Endothelial cell of umbilical vein (primary cell): ENCODE data around the gene SATB2. TPM values are rescaled to one million over a fixed set of nuclear protein-coding genes. Genes with fewer than 3 reads are reported as not detected.

Experiments used
- BruUV-seq: library from RNA; stranded (reverse); fragments of 400-500 nt; replicated peaks from 2 replicates; lab custom pipeline; 2021; lab: Mats Ljungman, UMichigan
- CTCF ChIA-PET: fragments of 300-600, 350-600 bp; sonication (Branson Sonifier 250); formaldehyde crosslinking; loops from one replicate; lab custom pipeline; 2021; ENCODE audit warnings: antibody characterized with exemption, inconsistent platforms; lab: Charles Lee
- POLR2A ChIA-PET: fragments of 300-600, 350-600 bp; sonication (Branson Sonifier 250); formaldehyde crosslinking; loops from one replicate; lab custom pipeline; 2021; ENCODE audit warnings: antibody characterized with exemption, inconsistent platforms; lab: Charles Lee
- DNase-seq: peaks from one replicate; pipeline ENCODE4 v3.0.0-alpha.2; 2011; ENCODE audit warnings: low read depth, low spot score
- FAIRE-seq: peaks from 2 replicates; lab custom pipeline; 2011; peaks lifted over from hg19 to GRCh38; lab: Jason Lieb, UNC
- H2AFZ ChIP-seq: 2 replicates; pipeline ENCODE4 v1.6.0; 2012; ENCODE audit warnings: low read depth, low read length, control low read depth, inconsistent platforms
- H3K27ac ChIP-seq: 2 replicates; pipeline ENCODE4 v1.5.1; 2011; ENCODE audit warnings: low read depth, mild to moderate bottlenecking, control low read depth, low read length, moderate library complexity; ENCODE audit not compliant: insufficient read depth
- H3K27me3 ChIP-seq, 2 experiments: 2 replicates each; pipeline versions ENCODE4 v1.6.0 to v1.6.1; 2011; ENCODE audit warnings: low read length in 2 of 2, mixed read lengths in 1 of 2; ENCODE audit not compliant: control insufficient read depth in 2 of 2, insufficient read depth in 2 of 2
- H3K36me3 ChIP-seq, 2 experiments: 2 replicates in 1 of 2; 3 replicates in 1 of 2; pipeline ENCODE4 v1.5.1; 2011; ENCODE audit warnings: low read length in 2 of 2, mild to moderate bottlenecking in 1 of 2, moderate library complexity in 1 of 2; ENCODE audit not compliant: control insufficient read depth in 2 of 2, insufficient read depth in 2 of 2; ENCODE audit errors: extremely low read depth in 1 of 2
- H3K4me1 ChIP-seq: 3 replicates; pipeline ENCODE4 v1.5.1; 2011; ENCODE audit warnings: mild to moderate bottlenecking, low read length; ENCODE audit not compliant: control insufficient read depth, insufficient read depth; ENCODE audit errors: extremely low read depth
- H3K4me2 ChIP-seq: 2 replicates; pipeline ENCODE4 v1.6.1; 2011; ENCODE audit warnings: low read length, control low read depth, mixed read lengths; ENCODE audit not compliant: insufficient read depth
- H3K4me3 ChIP-seq, 3 experiments: fragments of 200-600 bp in 1 of 3; sonication (generic), shearing (Covaris generic) in 1 of 3; replicated peaks in 1 of 3; 2 replicates each; pipeline ENCODE4 v1.5.1; 2011 to 2016; ENCODE audit warnings: control low read depth in 3 of 3, low read length in 3 of 3, mild to moderate bottlenecking in 2 of 3, inconsistent platforms in 1 of 3, low read depth in 1 of 3, moderate library complexity in 1 of 3; ENCODE audit not compliant: insufficient read depth in 1 of 3
- H3K79me2 ChIP-seq: 2 replicates; pipeline ENCODE4 v1.6.0; 2012; ENCODE audit warnings: low read length, inconsistent platforms; ENCODE audit not compliant: control insufficient read depth, insufficient read depth
- H3K9ac ChIP-seq: replicated peaks from 2 replicates; pipeline ENCODE3; 2011; ENCODE audit warnings: low read length, control low read depth; ENCODE audit not compliant: insufficient read depth; ENCODE audit errors: extremely low read depth
- H3K9me1 ChIP-seq: replicated peaks from 3 replicates; pipeline ENCODE4 v1.6.0; 2011; ENCODE audit warnings: mild to moderate bottlenecking, low read length; ENCODE audit not compliant: control insufficient read depth, insufficient read depth; ENCODE audit errors: extremely low read depth
- H3K9me3 ChIP-seq: replicated peaks from 2 replicates; pipeline ENCODE4 v1.5.1; 2012; ENCODE audit warnings: low read length, inconsistent platforms; ENCODE audit not compliant: control insufficient read depth, insufficient read depth
- H4K20me1 ChIP-seq: replicated peaks from 2 replicates; pipeline ENCODE3; 2011; ENCODE audit warnings: mild to moderate bottlenecking, low read length; ENCODE audit not compliant: control insufficient read depth, insufficient read depth; ENCODE audit errors: extremely low read depth
- CTCF ChIP-seq, 2 donors: IDR thresholded peaks; 1 replicate in 1 of 2; 2 replicates in 1 of 2; pipeline ENCODE4 v1.5.1; 2011; ENCODE audit warnings: low read length in 2 of 2, mild to moderate bottlenecking in 2 of 2, moderate library complexity in 2 of 2, control low read depth in 1 of 2, inconsistent platforms in 1 of 2, low read depth in 1 of 2; ENCODE audit not compliant: insufficient read depth in 1 of 2; ENCODE audit errors: extremely low read depth in 1 of 2
- EZH2 ChIP-seq: IDR thresholded peaks from 2 replicates; pipeline ENCODE4 v1.6.1; 2012; ENCODE audit warnings: borderline replicate concordance, low read depth, mild to moderate bottlenecking, moderate library complexity, low read length, inconsistent platforms; ENCODE audit not compliant: severe bottlenecking
- FOS ChIP-seq: IDR thresholded peaks from 2 replicates; pipeline ENCODE4 v1.6.1; 2011; ENCODE audit warnings: mild to moderate bottlenecking, low read length, moderate library complexity, borderline replicate concordance; ENCODE audit not compliant: insufficient read depth
- GATA2 ChIP-seq: IDR thresholded peaks from 2 replicates; pipeline ENCODE4 v1.7.0; 2011; ENCODE audit warnings: low read depth, mild to moderate bottlenecking, moderate library complexity, mixed read lengths, low read length; ENCODE audit not compliant: insufficient read length, insufficient read depth
- JUN ChIP-seq: IDR thresholded peaks from 2 replicates; pipeline ENCODE4 v1.6.1; 2011; ENCODE audit warnings: borderline replicate concordance, low read depth; ENCODE audit not compliant: insufficient read length, insufficient read depth
- MAX ChIP-seq: IDR thresholded peaks from 2 replicates; pipeline ENCODE4 v1.6.1; 2011; ENCODE audit not compliant: insufficient read depth, insufficient read length
- MYC ChIP-seq: IDR thresholded peaks from one replicate; pipeline ENCODE4 v1.6.1; 2011; ENCODE audit warnings: mild to moderate bottlenecking, low read depth, low read length
- POLR2A ChIP-seq: IDR thresholded peaks from 2 replicates; pipeline ENCODE4 v1.6.1; 2012; ENCODE audit warnings: low read depth, mild to moderate bottlenecking, control low read depth, low read length
- POLR2AphosphoS5 ChIP-seq: IDR thresholded peaks from 2 replicates; pipeline ENCODE4 v1.6.1; 2012; ENCODE audit warnings: low read depth, mild to moderate bottlenecking, control low read depth, low read length, moderate library complexity; ENCODE audit not compliant: insufficient read depth
- dilution Hi-C: fragments of 300-500 bp; cut with MboI; formaldehyde crosslinking; loops from one replicate; pipeline ENCODE4 v1.15.0; 2019; ENCODE audit warnings: low sequenced_read_pairs; ENCODE audit not compliant: extremely low pct_ligation_motif_present
- intact Hi-C: fragments of 100-400 bp; cut with micrococcal nuclease; formaldehyde crosslinking; loops from one replicate; pipeline ENCODE4 v1.10.0; 2022
- polyA plus RNA-seq, 4 experiments: library from polyadenylated mRNA; depleted of rRNA in 3 of 4; stranded (reverse) in 3 of 4; unstranded in 1 of 4; fragments of >200 nt; gene quantifications; 2 replicates each; pipeline versions ENCODE4 v1.2.1 to v1.2.3, GENCODE V29; 2011 to 2012; ENCODE audit warnings: missing spikeins in 1 of 4
- total RNA-seq: library from RNA; stranded (reverse); gene quantifications from 2 replicates; pipeline ENCODE4 v1.2.3, GENCODE V29; 2021

The SATB2 gene
- total and polyA plus RNA-seq, 2 donors (not counting 3 experiments of a cell fraction or from before 2014, with no cell fraction given): 0.47 to 1.1 TPM

GRCh38 chr2:199325881-199326280, 131.9 kb downstream of the SATB2 start:
- Histone ChIP-seq H3K4me2 (no peak overlapping the region), H3K9ac (no peak overlapping the region), H3K27ac (no peak overlapping the region), H3K36me3 (no peaks in the 10 kb centered on the region), H3K4me3 (no peak overlapping the region), H3K79me2 (no peaks in the 10 kb centered on the region), H3K4me1 (no peaks in the 10 kb centered on the region), H4K20me1 (no peaks in the 10 kb centered on the region), H3K9me1 (no peaks in the 10 kb centered on the region), H3K9me3 (no peaks in the 10 kb centered on the region), H3K27me3 (no peaks in the 10 kb centered on the region), H2AFZ (no peak overlapping the region)
- POLR2A ChIA-PET: no interaction called here
- dilution Hi-C loops: no loop called here
- CTCF ChIA-PET: no interaction called here
- TF ChIP-seq CTCF (IDR thresholded peaks at IDR 0.05; ENCODE audit: extremely low read depth in 1 of 2, insufficient read depth in 1 of 2, low read depth in 1 of 2, low read length in 2 of 2) (no peak), POLR2AphosphoS5 (no peak)
- intact Hi-C loops: no loop called here
- no TSS peak for BruUV-seq
- no peak for DNase-seq
- FAIRE-seq: no peak

GRCh38 chr2:199322151-199322550, 135.6 kb downstream of the SATB2 start:
- no peaks in the 10 kb centered on the region for H3K79me2 ChIP-seq
- CTCF ChIA-PET: no interaction called here
- POLR2A ChIA-PET: no interaction called here
- H3K27me3 ChIP-seq: no peaks in the 10 kb centered on the region
- no TSS peak for BruUV-seq
- intact Hi-C loops (no loop called here), dilution Hi-C loops (no loop called here)
- no peak overlapping the region for H3K4me3 ChIP-seq
- no peaks in the 10 kb centered on the region for H3K4me1 ChIP-seq
- no peaks in the 10 kb centered on the region for H3K36me3 ChIP-seq
- no peak overlapping the region for H3K27ac ChIP-seq
- H3K9ac ChIP-seq: no peak overlapping the region
- no peak overlapping the region for H2AFZ ChIP-seq
- H4K20me1 ChIP-seq: no peaks in the 10 kb centered on the region
- no peaks in the 10 kb centered on the region for H3K9me3 ChIP-seq
- no peak overlapping the region for H3K4me2 ChIP-seq
- FAIRE-seq (no peak), DNase-seq (no peak)
- H3K9me1 ChIP-seq: no peaks in the 10 kb centered on the region
- TF ChIP-seq MAX (no peak), POLR2A (no peak), POLR2AphosphoS5 (no peak), EZH2 (no peak), FOS (no peak), GATA2 (no peak), JUN (no peak), MYC (no peak), CTCF (IDR thresholded peaks at IDR 0.05; ENCODE audit: extremely low read depth in 1 of 2, insufficient read depth in 1 of 2, low read depth in 1 of 2, low read length in 2 of 2) (no peak)
